ENCODE measurements around the gene MFAP4.

- TF ChIP-seq CTCF (IDR thresholded peaks at IDR 0.05) = no peak
- TF ChIP-seq POLR2A (IDR thresholded peaks at IDR 0.05) = no peak
- peak; percentile 83 to 86 for TF ChIP-seq POLR2AphosphoS5 (IDR thresholded peaks at IDR 0.05; ENCODE audit: insufficient read depth in 1 of 2, low read depth in 1 of 2)
Observed at GRCh38 chr17:19346351-19347255, 40.4 kb downstream of the MFAP4 start.

Measured in vagina (tissue), 2 donors.